Measurements from ENCODE around the gene SHC1.

GRCh38 chr1:154961207-154962155, 9.1 kb downstream of the SHC1 start, which contains the start of gene PYGO2:
- TF ChIP-seq CTCF (conservative IDR thresholded peaks at IDR 0.05; ENCODE audit: low read depth in 2 of 2) (peak; percentile 32 to 52), JUNB (IDR thresholded peaks at IDR 0.05; ENCODE audit: unreplicated experiment) (no peak), STAT1 (IDR thresholded peaks at IDR 0.05; ENCODE audit: unreplicated experiment) (no peak), EZH2phosphoT487 (IDR thresholded peaks at IDR 0.05; ENCODE audit: unreplicated experiment) (no peak), EZH2 (IDR thresholded peaks at IDR 0.05; ENCODE audit: low read depth, unreplicated experiment) (no peak), POLR2AphosphoS5 (IDR thresholded peaks at IDR 0.05; ENCODE audit: low read depth) (peak; percentile 77), ETS1 (IDR thresholded peaks at IDR 0.05) (no peak), ZNF114 (CRISPR knock-in tag; IDR thresholded peaks at IDR 0.05) (no peak), NANOG (IDR thresholded peaks at IDR 0.05; ENCODE audit: borderline replicate concordance) (no peak), REST (IDR thresholded peaks at IDR 0.05; ENCODE audit: unreplicated experiment) (no peak), CREB1 (CRISPR knock-in tag; IDR thresholded peaks at IDR 0.05; ENCODE audit: low read depth) (peak; percentile 54), ZNF331 (CRISPR knock-in tag; IDR thresholded peaks at IDR 0.05; ENCODE audit: low read depth) (no peak)
